ENCODE results near the gene SERPIND1.
A peak's percentile ranks its signal among the peaks of the same experiment; 100 is the strongest.

Gene SERPIND1

GRCh38 chr22:20776624-20777405, 2.9 kb downstream of the SERPIND1 start:
- DNase-seq = no peak

DNA sequence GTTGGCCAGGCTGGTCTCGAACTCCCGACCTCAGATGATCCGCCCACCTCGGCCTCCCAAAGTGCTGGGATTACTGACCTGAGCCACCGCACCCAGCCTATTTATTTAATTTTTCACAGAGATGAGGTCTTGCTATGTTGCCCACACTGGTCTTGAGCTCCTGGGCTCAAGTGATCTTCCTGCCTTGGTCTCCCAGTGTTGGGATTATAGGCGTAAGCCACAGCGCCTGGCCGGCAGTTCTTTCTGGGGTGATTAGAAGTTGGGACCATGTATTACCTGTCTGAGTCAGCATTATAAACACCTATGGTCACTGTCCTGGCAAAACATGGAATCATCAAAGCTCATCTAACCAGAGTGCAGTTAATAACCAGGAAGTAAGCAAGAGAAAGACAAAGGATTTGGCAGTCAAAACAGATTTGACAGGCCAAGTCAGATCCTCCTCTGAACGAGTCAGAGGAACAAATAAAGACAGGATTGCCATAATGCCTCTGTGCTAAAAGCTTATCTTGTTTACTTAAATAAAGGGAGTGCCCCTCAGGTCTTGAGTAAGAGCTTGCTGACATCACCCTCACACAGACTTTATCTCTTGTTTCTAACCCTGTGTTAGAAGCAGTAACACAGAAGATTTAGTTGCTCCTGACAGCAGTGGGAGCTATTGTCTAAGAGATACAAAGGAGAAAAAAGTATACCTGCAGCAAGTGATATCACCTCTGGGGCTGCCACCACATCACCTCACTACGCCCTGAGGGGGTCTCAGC, 3.7 kb downstream of the SERPIND1 start:
- peak; percentile 9 for DNase-seq

DNA sequence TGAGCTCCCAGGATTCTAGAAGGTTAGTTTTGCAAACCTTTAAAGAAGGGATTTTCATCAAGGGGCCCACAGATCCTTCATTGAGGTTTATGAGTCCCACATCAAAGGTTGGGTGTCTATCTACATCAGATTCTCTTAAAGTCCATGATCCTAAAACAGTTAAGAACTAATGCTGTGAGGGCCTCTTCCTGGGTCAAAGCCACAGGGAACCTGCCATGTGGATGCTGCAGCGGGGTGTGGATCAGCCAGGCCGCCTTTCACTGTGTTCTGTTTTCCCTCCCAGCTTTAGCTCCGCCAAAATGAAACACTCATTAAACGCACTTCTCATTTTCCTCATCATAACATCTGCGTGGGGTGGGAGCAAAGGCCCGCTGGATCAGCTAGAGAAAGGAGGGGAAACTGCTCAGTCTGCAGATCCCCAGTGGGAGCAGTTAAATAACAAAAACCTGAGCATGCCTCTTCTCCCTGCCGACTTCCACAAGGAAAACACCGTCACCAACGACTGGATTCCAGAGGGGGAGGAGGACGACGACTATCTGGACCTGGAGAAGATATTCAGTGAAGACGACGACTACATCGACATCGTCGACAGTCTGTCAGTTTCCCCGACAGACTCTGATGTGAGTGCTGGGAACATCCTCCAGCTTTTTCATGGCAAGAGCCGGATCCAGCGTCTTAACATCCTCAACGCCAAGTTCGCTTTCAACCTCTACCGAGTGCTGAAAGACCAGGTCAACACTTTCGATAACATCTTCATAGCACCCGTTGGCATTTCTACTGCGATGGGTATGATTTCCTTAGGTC, 5.3 kb downstream of the SERPIND1 start:
- DNase-seq = no peak

DNA sequence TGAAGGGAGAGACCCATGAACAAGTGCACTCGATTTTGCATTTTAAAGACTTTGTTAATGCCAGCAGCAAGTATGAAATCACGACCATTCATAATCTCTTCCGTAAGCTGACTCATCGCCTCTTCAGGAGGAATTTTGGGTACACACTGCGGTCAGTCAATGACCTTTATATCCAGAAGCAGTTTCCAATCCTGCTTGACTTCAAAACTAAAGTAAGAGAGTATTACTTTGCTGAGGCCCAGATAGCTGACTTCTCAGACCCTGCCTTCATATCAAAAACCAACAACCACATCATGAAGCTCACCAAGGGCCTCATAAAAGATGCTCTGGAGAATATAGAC, 5.9 kb downstream of the SERPIND1 start:
- DNase-seq = no peak

- no peak for DNase-seq
Observed at GRCh38 chr22:20781272-20781990, 7.5 kb downstream of the SERPIND1 start.

- no peak for DNase-seq
Observed at GRCh38 chr22:20782083-20782482, 8.2 kb downstream of the SERPIND1 start.

DNA sequence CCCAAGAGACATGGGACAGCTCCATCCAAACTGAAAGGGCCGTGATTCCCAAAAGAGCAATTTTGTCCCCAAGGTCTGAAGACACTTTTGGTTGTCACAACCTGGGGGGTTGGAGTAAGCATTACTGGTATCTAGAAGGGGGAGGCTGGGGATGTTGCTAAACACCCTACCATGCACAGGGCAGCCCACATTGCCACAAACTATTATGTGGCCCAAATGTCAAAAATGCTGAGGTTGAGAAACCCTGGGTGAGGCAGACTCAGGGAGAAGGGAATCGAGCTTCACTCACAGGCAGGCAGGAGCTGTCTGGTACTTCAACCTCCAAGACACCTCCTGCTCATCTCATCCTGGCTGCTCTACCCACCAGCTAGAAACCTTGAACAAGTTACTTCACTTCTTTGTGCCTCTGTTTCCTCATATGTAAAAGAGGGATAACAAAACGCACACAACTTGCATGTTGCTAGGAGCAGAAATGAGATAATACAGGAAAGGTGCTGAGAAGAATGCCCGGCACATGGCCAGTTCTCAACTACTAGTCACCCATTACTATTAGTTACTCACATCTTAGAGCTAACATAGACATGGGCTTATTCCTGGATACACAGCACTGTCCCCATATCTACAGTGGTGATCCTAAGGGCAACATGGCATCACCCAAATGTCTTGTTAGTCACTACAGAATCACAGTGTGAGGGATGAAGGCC, 8.8 kb downstream of the SERPIND1 start:
- DNase-seq = no peak

DNA sequence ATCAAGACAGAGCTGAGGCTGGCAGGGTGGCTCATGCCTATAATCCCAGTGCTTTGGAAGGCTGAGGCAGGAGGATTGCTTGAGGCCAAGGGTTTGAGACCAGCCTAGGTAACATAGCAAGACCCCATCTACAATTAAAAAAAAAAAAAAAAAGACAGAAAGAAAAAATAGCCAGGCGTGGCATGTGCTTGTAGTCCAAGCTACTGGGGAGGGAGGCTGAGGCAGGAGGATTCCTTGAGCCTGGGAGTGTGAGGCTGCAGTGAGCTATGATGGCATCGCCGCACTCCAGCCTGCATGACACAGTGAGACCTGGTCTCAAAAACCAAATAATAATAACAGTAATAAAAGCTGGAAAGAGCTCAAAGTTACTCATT, 9.4 kb downstream of the SERPIND1 start:
- DNase-seq = no peak

GRCh38 chr22:20783844-20784723, 10.2 kb downstream of the SERPIND1 start:
- peak; percentile 13 for DNase-seq

DNA sequence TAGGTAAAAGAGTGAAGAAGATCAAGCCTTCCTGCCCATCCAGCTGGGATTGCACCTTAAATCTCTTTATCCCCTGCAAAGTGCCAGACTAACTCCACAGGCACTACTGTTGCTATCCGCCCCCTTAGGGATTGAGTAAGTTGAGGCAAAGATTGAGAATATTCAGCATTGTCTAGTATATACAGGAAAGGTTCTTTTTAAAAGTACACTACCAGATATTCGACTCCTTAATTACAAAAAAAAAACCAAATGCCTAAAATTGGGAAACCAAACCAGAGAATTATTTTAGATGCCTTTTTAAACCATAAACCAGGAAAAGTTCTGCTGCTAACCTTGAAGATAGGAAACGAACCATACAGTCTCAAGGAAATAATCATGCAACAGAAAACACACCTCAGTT, 11.5 kb downstream of the SERPIND1 start:
- DNase-seq = no peak

GRCh38 chr22:20786048-20786447, 12.1 kb downstream of the SERPIND1 start:
- no peak for DNase-seq

GRCh38 chr22:20786536-20786979, 12.6 kb downstream of the SERPIND1 start:
- no peak for DNase-seq

DNA sequence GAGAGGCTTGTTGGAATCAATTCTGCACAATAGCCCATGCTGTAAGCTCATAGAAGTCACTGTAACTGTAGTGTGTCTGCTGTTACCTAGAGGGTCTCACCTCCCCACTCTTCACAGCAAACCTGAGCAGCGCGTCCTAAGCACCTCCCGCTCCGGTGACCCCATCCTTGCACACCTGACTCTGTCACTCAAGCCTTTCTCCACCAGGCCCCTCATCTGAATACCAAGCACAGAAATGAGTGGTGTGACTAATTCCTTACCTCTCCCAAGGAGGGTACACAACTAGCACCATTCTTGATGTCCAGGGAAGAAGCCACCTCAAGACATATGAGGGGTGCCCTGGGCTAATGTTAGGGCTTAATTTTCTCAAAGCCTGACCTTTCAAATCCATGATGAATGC, 13.3 kb downstream of the SERPIND1 start:
- no peak for DNase-seq

DNA sequence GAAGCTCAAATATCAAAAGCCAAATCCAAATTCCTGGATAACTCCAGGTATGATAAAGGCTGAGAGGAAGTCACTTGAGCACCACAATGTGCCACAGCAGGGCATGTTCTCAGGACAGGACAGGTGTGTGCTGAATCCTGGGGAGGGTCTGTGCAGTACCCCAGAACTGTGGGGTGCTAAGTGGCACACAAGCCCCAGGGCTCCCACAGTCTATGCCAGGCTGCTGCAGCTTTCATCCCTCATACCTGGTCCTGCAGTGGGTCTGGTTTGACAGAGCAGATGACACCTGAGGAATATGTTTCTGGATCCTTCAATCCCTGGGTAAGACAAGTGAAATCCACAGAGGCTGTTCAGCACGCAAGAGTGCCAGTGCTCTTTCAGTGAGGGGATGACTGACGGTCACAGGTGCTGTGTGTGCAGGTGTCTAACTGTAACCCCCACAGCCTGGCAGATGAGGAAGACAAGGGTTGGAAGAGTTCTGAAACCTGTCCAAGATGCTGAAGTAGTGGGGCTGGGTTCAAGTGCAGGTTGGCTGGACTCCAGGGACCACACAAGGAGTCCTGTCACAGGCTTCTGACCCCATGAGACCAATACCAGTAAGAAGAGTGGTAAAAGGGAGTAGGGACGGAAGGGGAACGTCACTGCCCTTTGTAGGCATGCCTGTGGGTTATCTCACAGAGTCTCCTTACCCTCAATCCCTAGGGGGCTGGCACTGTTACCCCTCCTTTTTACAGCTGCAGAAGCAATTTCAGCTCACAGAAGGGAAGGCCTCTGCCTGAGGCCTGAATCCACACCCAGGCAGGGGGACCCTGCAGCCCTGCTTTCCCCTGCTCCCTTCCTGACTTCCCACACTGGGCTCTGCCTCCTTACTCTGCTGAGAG, 14.1 kb downstream of the SERPIND1 start:
- no peak for DNase-seq

- DNase-seq = no peak
Observed at GRCh38 chr22:20788627-20789344, 14.9 kb downstream of the SERPIND1 start.

GRCh38 chr22:20792221-20792965, 18.5 kb downstream of the SERPIND1 start:
- DNase-seq = no peak

DNA sequence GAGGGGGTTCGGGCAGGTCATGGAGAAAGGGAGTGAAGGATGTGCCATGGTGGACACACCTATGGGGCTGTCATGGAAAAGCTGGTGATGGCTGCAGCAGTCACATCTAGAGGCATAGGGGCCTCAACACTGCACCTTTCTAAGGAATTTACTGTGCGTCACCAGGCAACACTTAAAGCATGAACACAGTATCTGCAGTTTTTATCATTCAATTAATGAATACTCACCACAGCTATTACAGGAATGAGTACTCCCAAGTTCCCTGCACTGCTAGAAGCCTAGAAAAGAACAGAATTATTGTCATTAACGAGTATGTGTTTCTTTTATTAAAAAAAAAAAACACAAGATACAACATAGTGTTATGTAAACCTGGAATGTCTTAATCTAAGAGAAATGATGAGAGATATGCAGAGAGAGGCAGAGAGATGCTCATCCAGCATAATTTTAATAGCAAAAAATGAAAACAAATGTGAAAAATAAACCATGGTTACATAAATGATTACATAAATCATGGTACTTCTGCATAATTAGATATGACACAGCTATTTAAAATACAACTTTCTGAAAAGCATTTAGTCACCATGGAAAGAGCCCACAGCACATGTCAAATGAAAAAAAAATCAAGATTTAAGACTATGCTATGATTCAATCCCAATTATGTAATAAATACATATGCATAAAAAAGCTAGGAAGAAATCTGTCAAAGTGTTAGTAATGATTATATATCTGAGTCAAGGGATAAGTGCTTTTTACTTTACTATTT, 19.2 kb downstream of the SERPIND1 start:
- no peak for DNase-seq
